Tibial nerve (tissue), 4 donors: ENCODE results near the gene SYT12. TPM values are rescaled to one million over a fixed set of nuclear protein-coding genes. Genes with fewer than 3 reads are reported as not detected.
A peak's percentile ranks its signal among the peaks of the same experiment; 100 is the strongest.

Experiments used
- DNase-seq, 2 donors: peaks; one replicate each; pipeline ENCODE4 v3.0.0-alpha.2; 2019; ENCODE audit warnings: low spot score in 2 of 2
- H3K27ac ChIP-seq, 4 donors: fragments of 200-600 bp; sonication (generic) in 3 of 4; one replicate each; pipeline ENCODE4 v1.5.1; 2017 to 2019; ENCODE audit warnings: mild to moderate bottlenecking in 1 of 4
- H3K27me3 ChIP-seq, 2 donors: fragments of 200-600 bp; sonication (generic) in 1 of 2; one replicate each; pipeline versions ENCODE4 v1.5.1 to v1.6.0; 2017 to 2019
- H3K36me3 ChIP-seq, 3 donors: fragments of 200-600 bp; sonication (generic); one replicate each; pipeline ENCODE4 v1.5.1; 2018 to 2019
- H3K4me1 ChIP-seq, 4 donors: fragments of 200-600 bp; sonication (generic) in 3 of 4; one replicate each; pipeline ENCODE4 v1.5.1; 2017 to 2019
- H3K4me3 ChIP-seq, 4 donors: fragments of 200-600 bp; sonication (generic) in 3 of 4; one replicate each; pipeline ENCODE4 v1.5.1; 2017 to 2019; ENCODE audit warnings: mild to moderate bottlenecking in 1 of 4, moderate library complexity in 1 of 4
- H3K9me3 ChIP-seq, 4 donors: fragments of 200-600 bp; sonication (generic) in 3 of 4; one replicate each; pipeline ENCODE4 v1.5.1; 2017 to 2019
- CTCF ChIP-seq, 5 experiments: fragments of 200-600 bp in 3 of 5; fragments of 450-650 bp in 2 of 5; sonication (generic) in 3 of 5; IDR thresholded peaks; one replicate each; pipeline ENCODE4 v1.5.1; 2016 to 2019; ENCODE audit warnings: antibody characterized with exemption in 5 of 5, mild to moderate bottlenecking in 3 of 5, moderate library complexity in 2 of 5
- EP300 ChIP-seq, 2 donors: sonication (generic); formaldehyde crosslinking; IDR thresholded peaks; one replicate each; pipeline ENCODE4 v1.6.1; 2017; ENCODE audit warnings: antibody characterized with exemption in 2 of 2, mild to moderate bottlenecking in 1 of 2
- POLR2A ChIP-seq, 2 donors: fragments of 450-650 bp; IDR thresholded peaks; one replicate each; pipeline ENCODE4 v1.6.1; 2017; ENCODE audit warnings: antibody characterized with exemption in 2 of 2, mild to moderate bottlenecking in 2 of 2, moderate library complexity in 2 of 2
- WGBS, 2 donors: methylation state at CpG; one replicate each; pipeline ENCODE4 v1.1.5; 2018; 5-methylcytosine and 5-hydroxymethylcytosine counted together
- total RNA-seq, 4 donors: library from RNA; depleted of rRNA; stranded (reverse); fragments of >200 nt; gene quantifications; one replicate each; pipeline ENCODE4 v1.1.0, GENCODE V29; 2016

The SYT12 gene
- total RNA-seq, 4 donors from 2014 or later = 0.20 to 2.4 (median 0.66) TPM; not detected in 1

- peaks cover 0 to 28% (median 17%) of the 10 kb centered on the region in 4 donors for H3K4me1 ChIP-seq
- no peaks in the 10 kb centered on the region for H3K9me3 ChIP-seq
- 8 to 21% methylated on average over 30 to 34 of the region's 72 CpGs for WGBS, 2 donors
- TF ChIP-seq CTCF (IDR thresholded peaks at IDR 0.05) (peak in 1 of 5 experiments; percentile 11), EP300 (IDR thresholded peaks at IDR 0.05) (no peak)
- peak within 1 kb of the TSS; percentile 41 to 58 (median 50) for H3K4me3 ChIP-seq
- peaks cover 0 to 17% of the 10 kb centered on the region in 2 donors for H3K27me3 ChIP-seq
- peak in 1 of 2 donors; percentile 18 for DNase-seq
- H3K36me3 ChIP-seq = no peaks in the 10 kb centered on the region
- H3K27ac ChIP-seq = peak within 1 kb of the TSS in 3 of 4 donors; percentile 45 to 72 (median 48)
These were observed 33.6 kb downstream of the SYT12 start, which contains the start of gene RHOD for GRCh38 chr11:67056267-67057204. Gene RHOD, plus strand, starts transcription at chr11:67056847. Its CDS starts 56 bp downstream, at chr11:67056903.

- 56 to 69% methylated on average over 10 of the region's 10 CpGs for whole genome bisulfite sequencing, 2 donors
- Histone ChIP-seq H3K27ac (peak overlapping the region in 3 of 4 donors; percentile 45 to 72 (median 48)), H3K36me3 (no peaks in the 10 kb centered on the region), H3K4me1 (peaks cover 0 to 28% (median 17%) of the 10 kb centered on the region in 4 donors), H3K4me3 (peak overlapping the region; percentile 41 to 58 (median 50)), H3K27me3 (peaks cover 0 to 11% of the 10 kb centered on the region in 2 donors), H3K9me3 (no peaks in the 10 kb centered on the region)
- TF ChIP-seq CTCF (IDR thresholded peaks at IDR 0.05) = no peak
- no peak for TF ChIP-seq EP300 (IDR thresholded peaks at IDR 0.05)
- no peak for TF ChIP-seq POLR2A (IDR thresholded peaks at IDR 0.05)
- DNase-seq = no peak
These were observed 34.3 kb downstream of the SYT12 start for GRCh38 chr11:67057205-67057672.

- Histone ChIP-seq H3K27me3 (peaks cover 0 to 10% of the 10 kb centered on the region in 2 donors), H3K36me3 (no peaks in the 10 kb centered on the region), H3K9me3 (no peaks in the 10 kb centered on the region), H3K4me1 (peaks cover 0 to 28% (median 16%) of the 10 kb centered on the region in 4 donors), H3K27ac (no peak overlapping the region), H3K4me3 (no peak overlapping the region)
- WGBS, 2 donors = 84 to 86% methylated on average over 8 of the region's 8 CpGs
- TF ChIP-seq CTCF (IDR thresholded peaks at IDR 0.05) = no peak
- no peak for DNase-seq
These were observed 35.6 kb downstream of the SYT12 start for GRCh38 chr11:67058506-67058905.

GRCh38 chr11:67059671-67060070 lies 36.7 kb downstream of the SYT12 start:
- Histone ChIP-seq H3K27me3 (peaks cover 0 to 10% of the 10 kb centered on the region in 2 donors), H3K27ac (no peak overlapping the region), H3K4me1 (peaks cover 0 to 28% (median 16%) of the 10 kb centered on the region in 4 donors), H3K9me3 (no peaks in the 10 kb centered on the region), H3K36me3 (no peaks in the 10 kb centered on the region), H3K4me3 (no peak overlapping the region)
- DNase-seq = no peak
- 83 to 84% methylated on average over 3 of the region's 3 CpGs for WGBS, 2 donors
- no peak for TF ChIP-seq POLR2A (IDR thresholded peaks at IDR 0.05)
- TF ChIP-seq EP300 (IDR thresholded peaks at IDR 0.05) = no peak
- TF ChIP-seq CTCF (IDR thresholded peaks at IDR 0.05) = no peak

GRCh38 chr11:67060111-67060522 lies 37.2 kb downstream of the SYT12 start:
- H3K9me3 ChIP-seq = no peaks in the 10 kb centered on the region
- no peak overlapping the region for H3K27ac ChIP-seq
- 78 to 85% methylated on average over 7 of the region's 7 CpGs for WGBS, 2 donors
- TF ChIP-seq CTCF (IDR thresholded peaks at IDR 0.05) = no peak
- TF ChIP-seq EP300 (IDR thresholded peaks at IDR 0.05) = no peak
- no peak for TF ChIP-seq POLR2A (IDR thresholded peaks at IDR 0.05)
- H3K4me1 ChIP-seq = peaks cover 0 to 27% (median 16%) of the 10 kb centered on the region in 4 donors
- peaks cover 0 to 10% of the 10 kb centered on the region in 2 donors for H3K27me3 ChIP-seq
- no peak for DNase-seq
- no peaks in the 10 kb centered on the region for H3K36me3 ChIP-seq
- H3K4me3 ChIP-seq = no peak overlapping the region
